Measurements from ENCODE around the gene IDH3A. TPM values are rescaled to one million over a fixed set of nuclear protein-coding genes. Genes with fewer than 3 reads are reported as not detected.

The IDH3A gene
- total and polyA plus RNA-seq, 9 of the 15 experiments (the other 6 are each of a cell fraction or from before 2014, with no cell fraction given), result 37.4 to 249 (median 107) TPM

- FAIRE-seq (no peak), DNase-seq (ENCODE audit: extremely low read depth in 1 of 4, low spot score in 3 of 4) (no peak), ATAC-seq (no peak)
- in situ Hi-C loops (cut with MboI), result loop anchor here (5.0 kb wide), 3 partner anchors 86 to 149 kb away; no protein-coding TSS in a partner anchor
- ChIA-PET POLR2A (interaction anchor here (0.6 kb wide), 1 partner anchor 140 kb away, joined by 3 read pairs; no protein-coding TSS in a partner anchor), CTCF (ENCODE audit: low intra/inter-chr PET ratio) (no interaction called here)
- Histone ChIP-seq H3K9me1 (ENCODE audit: control insufficient read depth, insufficient read depth, low read length) (no peaks in the 10 kb centered on the region), H3K4me3 (no peak overlapping the region), H3K36me3 (ENCODE audit: control insufficient read depth, insufficient read depth, low read length) (no peaks in the 10 kb centered on the region), H3K27me3 (ENCODE audit: control insufficient read depth in 2 of 2, insufficient read depth in 2 of 2, low read length in 2 of 2) (no peaks in the 10 kb centered on the region), H3K9ac (ENCODE audit: insufficient read depth in 1 of 2, low read depth in 2 of 2, low read length in 2 of 2) (no peak overlapping the region), H2AFZ (ENCODE audit: low read depth, low read length) (no peak overlapping the region), H3K4me1 (replicated peaks in 1 of 2; ENCODE audit: control insufficient read depth in 2 of 2, insufficient read depth in 2 of 2, low read length in 2 of 2) (peaks cover 0 to 3% of the 10 kb centered on the region in 2 experiments; a peak in 1 of 5 replicates), H3K79me2 (ENCODE audit: control insufficient read depth, insufficient read depth, low read length) (no peaks in the 10 kb centered on the region), H3K4me2 (ENCODE audit: insufficient read depth, low read length) (no peak overlapping the region), H4K20me1 (replicated peaks; ENCODE audit: control insufficient read depth, insufficient read depth, low read length) (peaks cover 7% of the 10 kb centered on the region; the same call in 1 of the 2 replicates), H3K9me3 (replicated peaks; ENCODE audit: control insufficient read depth, insufficient read depth, low read depth, low read length) (no peaks in the 10 kb centered on the region), H3K27ac (ENCODE audit: extremely low read depth, low read depth, low read length) (no peak overlapping the region)
- no TSS peak for BruUV-seq (replicated peaks)
- intact Hi-C loops (cut with micrococcal nuclease), result no loop called here
- TF ChIP-seq HCFC1 (IDR thresholded peaks at IDR 0.05; ENCODE audit: low read depth, low read length) (no peak), ZBTB17 (CRISPR knock-in tag; IDR thresholded peaks at IDR 0.05) (no peak), ZEB2 (IDR thresholded peaks at IDR 0.05) (no peak), ZFP91 (CRISPR knock-in tag; IDR thresholded peaks at IDR 0.05) (no peak), NFE2 (IDR thresholded peaks at IDR 0.05; ENCODE audit: low read depth) (no peak)
- 23% methylated on average over 10 of the region's 10 CpGs for WGBS (ENCODE audit: insufficient coverage, low coverage, missing lambda C conversion rate)
Observed at GRCh38 chr15:78110916-78111475, 38.2 kb upstream of the IDH3A start.
